Activated T-cell treated with anti-CD3 and anti-CD28 coated beads, Interleukin-2, amount 50 U/mL, for 72 hours (primary cell): ENCODE data around the gene LY6G6F. TPM values are rescaled to one million over a fixed set of nuclear protein-coding genes. Genes with fewer than 3 reads are reported as not detected.

Experiments
- ATAC-seq, 2 donors: fragments of 150-1000 bp; cut with Tn5 transposase; replicated peaks in 1 of 2; 2 replicates each; pipeline ENCODE4 v1.10.0; 2021; ENCODE audit warnings: moderate library complexity in 2 of 2, mild to moderate bottlenecking in 1 of 2
- DNase-seq, 2 donors: peaks; one replicate each; pipeline ENCODE4 v3.0.0; 2021 to 2022; ENCODE audit warnings: mixed read lengths in 1 of 2
- H3K27ac Mint-ChIP-seq: one replicate; pipeline ENCODE4 v1.8.0; 2022; ENCODE audit warnings: mild to moderate bottlenecking, moderate library complexity, mixed read lengths
- H3K27me3 Mint-ChIP-seq: one replicate; pipeline ENCODE4 v1.8.0; 2022; ENCODE audit warnings: low read depth, mixed read lengths
- H3K36me3 Mint-ChIP-seq, 2 donors: one replicate each; pipeline ENCODE4 v1.8.0; 2022; ENCODE audit warnings: mixed read lengths in 2 of 2, mild to moderate bottlenecking in 1 of 2; ENCODE audit not compliant: insufficient read depth in 2 of 2
- H3K4me1 Mint-ChIP-seq: one replicate; pipeline ENCODE4 v1.8.0; 2022; ENCODE audit warnings: low read depth, mixed read lengths
- H3K4me3 Mint-ChIP-seq, 2 donors: one replicate each; pipeline ENCODE4 v1.8.0; 2022; ENCODE audit warnings: mild to moderate bottlenecking in 2 of 2, mixed read lengths in 2 of 2, moderate library complexity in 2 of 2
- H3K9me3 Mint-ChIP-seq, 2 donors: one replicate each; pipeline ENCODE4 v1.8.0; 2022; ENCODE audit warnings: mixed read lengths in 2 of 2
- total RNA-seq, 2 donors: library from RNA; stranded (reverse); gene quantifications; one replicate each; pipeline ENCODE4 v1.2.3, GENCODE V29; 2022

Gene LY6G6F
- total RNA-seq, 2 donors from 2014 or later, result not detected

DNA sequence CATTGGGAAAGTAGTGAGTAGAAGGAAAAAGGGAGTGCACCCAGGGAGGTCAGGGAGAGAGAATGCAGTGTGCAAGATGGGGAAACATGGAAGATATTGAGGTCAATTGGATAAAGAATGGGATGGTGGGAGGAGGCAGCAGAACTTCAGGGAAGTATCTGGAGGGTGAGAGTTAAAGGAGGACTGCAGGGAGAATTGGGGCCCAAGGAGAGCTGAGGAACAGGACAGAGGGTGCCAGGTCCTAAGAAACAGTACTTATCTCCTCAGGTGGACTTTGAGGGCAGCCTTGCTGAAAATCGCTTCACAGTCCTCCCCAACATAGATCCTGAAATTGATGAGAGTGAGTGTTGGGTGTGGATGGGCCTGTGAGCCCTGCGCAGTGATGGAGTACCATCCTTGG, 51.6 kb downstream of the LY6G6F start:
- Mint-ChIP-seq H3K9me3 (no peaks in the 10 kb centered on the region), H3K4me3 (no peak overlapping the region), H3K27ac (no peak overlapping the region), H3K4me1 (no peaks in the 10 kb centered on the region), H3K27me3 (no peaks in the 10 kb centered on the region), H3K36me3 (peaks cover 8 to 27% of the 10 kb centered on the region in 2 donors)
- DNase-seq (no peak), ATAC-seq (no peak)

Other genes with a start within 250 kb of the LY6G6F start
- gene MICB, start 208.7 kb upstream of the LY6G6F start, total RNA-seq, result 10 to 100 TPM; 18.7 to 22.3 TPM
- not detected for gene MCCD1, start 177.9 kb upstream of the LY6G6F start, total RNA-seq
- 100 to 1,000 TPM; 567 to 644 TPM for gene DDX39B, start 164.9 kb upstream of the LY6G6F start, total RNA-seq
- 1 to 10 TPM; 4.1 to 5.6 TPM for gene ATP6V1G2, start 160.3 kb upstream of the LY6G6F start, total RNA-seq
- 10 to 100 TPM; 28.0 to 36.6 TPM for gene NFKBIL1, start 159.3 kb upstream of the LY6G6F start, total RNA-seq
- 100 to 1,000 TPM in 1 of 2 donors, 10 to 100 TPM in 1; 77.2 to 110 TPM for gene LTA, start 134.6 kb upstream of the LY6G6F start, total RNA-seq
- 10 to 100 TPM; 30.7 to 57.8 TPM for gene TNF, start 131.3 kb upstream of the LY6G6F start, total RNA-seq
- 10 to 100 TPM; 43.4 to 61.8 TPM for gene LTB, start 124.4 kb upstream of the LY6G6F start, total RNA-seq
- gene LST1, start 120.6 kb upstream of the LY6G6F start, total RNA-seq, result 10 to 100 TPM; 24.6 to 27.0 TPM
- 10 to 100 TPM; 15.0 to 24.7 TPM for gene NCR3, start 113.9 kb upstream of the LY6G6F start, total RNA-seq
- gene AIF1, start 91.6 kb upstream of the LY6G6F start, total RNA-seq, result 10 to 100 TPM; 68.7 to 98.1 TPM
- gene PRRC2A, start 86.2 kb upstream of the LY6G6F start, total RNA-seq, result 100 to 1,000 TPM; 260 to 285 TPM
- gene BAG6, start 54.2 kb upstream of the LY6G6F start, total RNA-seq, result 100 to 1,000 TPM; 265 to 272 TPM
- gene APOM, start 51.0 kb upstream of the LY6G6F start, total RNA-seq, result 1 to 10 TPM; 5.0 to 6.0 TPM
- gene C6orf47, start 46.1 kb upstream of the LY6G6F start, total RNA-seq, result 10 to 100 TPM; 21.1 to 22.5 TPM
- 10 to 100 TPM; 30.3 to 37.7 TPM for gene GPANK1, start 41.9 kb upstream of the LY6G6F start, total RNA-seq
- gene CSNK2B, start 40.8 kb upstream of the LY6G6F start, total RNA-seq, result 100 to 1,000 TPM; 208 to 209 TPM
- gene LY6G5B, start 36.9 kb upstream of the LY6G6F start, total RNA-seq, result 10 to 100 TPM; 21.3 to 26.9 TPM
- 1 to 10 TPM; 2.3 to 6.9 TPM for gene LY6G5C, start 25.8 kb upstream of the LY6G6F start, total RNA-seq
- gene ABHD16A, start 3.5 kb upstream of the LY6G6F start, total RNA-seq, result 10 to 100 TPM; 48.9 TPM
- gene LY6G6D, start 8.5 kb downstream of the LY6G6F start, total RNA-seq, result not detected
- under 1 TPM; 0.25 to 0.67 TPM for gene LY6G6C, start 14.9 kb downstream of the LY6G6F start, total RNA-seq
- gene MPIG6B, start 16.5 kb downstream of the LY6G6F start, total RNA-seq, result under 1 TPM in 1 of 2 donors, not detected in 1; 0.10 TPM
- gene DDAH2, start 22.4 kb downstream of the LY6G6F start, total RNA-seq, result 10 to 100 TPM; 19.0 to 19.6 TPM
- 100 to 1,000 TPM; 253 to 318 TPM for gene CLIC1, start 29.7 kb downstream of the LY6G6F start, total RNA-seq
- 10 to 100 TPM; 84.9 to 98.4 TPM for gene MSH5, start 33.1 kb downstream of the LY6G6F start, total RNA-seq
- gene SAPCD1, start 55.8 kb downstream of the LY6G6F start, total RNA-seq, result 10 to 100 TPM; 15.7 to 18.0 TPM
- gene VWA7, start 70.5 kb downstream of the LY6G6F start, total RNA-seq, result 1 to 10 TPM; 3.3 to 3.4 TPM
- 100 to 1,000 TPM in 1 of 2 donors, 10 to 100 TPM in 1; 91.3 to 101 TPM for gene VARS1, start 88.9 kb downstream of the LY6G6F start, total RNA-seq
- 100 to 1,000 TPM; 122 to 123 TPM for gene LSM2, start 100.1 kb downstream of the LY6G6F start, total RNA-seq
- 1 to 10 TPM; 2.9 to 3.1 TPM for gene HSPA1L, start 108.4 kb downstream of the LY6G6F start, total RNA-seq
- gene HSPA1A, start 108.7 kb downstream of the LY6G6F start, total RNA-seq, result 10 to 100 TPM; 16.5 to 37.6 TPM
- gene HSPA1B, start 120.9 kb downstream of the LY6G6F start, total RNA-seq, result 10 to 100 TPM; 31.6 to 44.9 TPM
- gene NEU1, start 156.0 kb downstream of the LY6G6F start, total RNA-seq, result 10 to 100 TPM; 24.0 to 27.1 TPM
- under 1 TPM; 0.22 to 0.23 TPM for gene SLC44A4, start 172.1 kb downstream of the LY6G6F start, total RNA-seq
- 10 to 100 TPM; 49.2 to 64.7 TPM for gene EHMT2, start 190.8 kb downstream of the LY6G6F start, total RNA-seq
- gene ZBTB12, start 195.2 kb downstream of the LY6G6F start, total RNA-seq, result 1 to 10 TPM in 1 of 2 donors, under 1 TPM in 1; 0.88 to 1.9 TPM
- gene C2, start 220.9 kb downstream of the LY6G6F start, total RNA-seq, result 1 to 10 TPM; 3.4 to 5.1 TPM
- 1 to 10 TPM; 1.1 to 3.5 TPM for gene CFB, start 239.2 kb downstream of the LY6G6F start, total RNA-seq